K562 (cell line): ENCODE data around the gene NF1. TPM values are rescaled to one million over a fixed set of nuclear protein-coding genes. Genes with fewer than 3 reads are reported as not detected.

Source experiments
- ATAC-seq: fragments of 200-7000 bp; cut with Tn5 transposase; 3 replicates; pipeline ENCODE4 v1.9.1; 2020; ENCODE audit warnings: moderate library complexity
- BruUV-seq: library from RNA; stranded (reverse); fragments of 400-500 nt; replicated peaks from 2 replicates; lab custom pipeline; 2021; lab: Mats Ljungman, UMichigan
- CTCF ChIA-PET: fragments of 300-600 bp; formaldehyde crosslinking; extraction: SDS; loops from one replicate; lab custom pipeline; 2021; ENCODE audit warnings: low intra/inter-chr PET ratio; lab: Yijun Ruan, JAX
- POLR2A ChIA-PET: fragments of 300-600, 350-650 bp; sonication (Branson Sonifier 250); formaldehyde crosslinking; extraction: SDS; loops from one replicate; lab custom pipeline; 2021; ENCODE audit warnings: antibody characterized with exemption, inconsistent platforms; lab: Yijun Ruan, JAX
- DNase-seq, 4 experiments: peaks; one replicate each; pipeline versions ENCODE4 v3.0.0 to v3.0.0-alpha.2; 2011 to 2018; ENCODE audit warnings: low spot score in 3 of 4, mixed read lengths in 3 of 4; ENCODE audit errors: extremely low read depth in 1 of 4
- FAIRE-seq: peaks from 2 replicates; lab custom pipeline; 2011; peaks lifted over from hg19 to GRCh38; lab: Jason Lieb, UNC
- H2AFZ ChIP-seq: 2 replicates; pipeline ENCODE4 v1.6.0; 2011; ENCODE audit warnings: low read depth, low read length, control low read depth, inconsistent platforms
- H3K27ac ChIP-seq: fragments of 200-600 bp; 3 replicates; pipeline ENCODE4 v1.8.0; 2011; ENCODE audit warnings: low read depth, mild to moderate bottlenecking, control low read depth, inconsistent platforms, low read length, moderate library complexity, mixed read lengths; ENCODE audit errors: extremely low read depth
- H3K27me3 ChIP-seq, 2 experiments: fragments of 300-600 bp in 1 of 2; 2 replicates in 1 of 2; 3 replicates in 1 of 2; pipeline versions ENCODE4 v1.6.0 to v1.8.0; 2011; ENCODE audit warnings: inconsistent platforms in 2 of 2, low read length in 2 of 2, mild to moderate bottlenecking in 1 of 2, mixed read lengths in 1 of 2, moderate library complexity in 1 of 2; ENCODE audit not compliant: control insufficient read depth in 2 of 2, insufficient read depth in 2 of 2
- H3K36me3 ChIP-seq: fragments of 300-600 bp; 3 replicates; pipeline ENCODE4 v1.8.0; 2011; ENCODE audit warnings: mild to moderate bottlenecking, low read length, inconsistent platforms; ENCODE audit not compliant: control insufficient read depth, insufficient read depth
- H3K4me1 ChIP-seq, 2 experiments: fragments of 200-600 bp in 1 of 2; replicated peaks in 1 of 2; 2 replicates in 1 of 2; 3 replicates in 1 of 2; pipeline versions ENCODE4 v1.5.1 to v1.8.0; 2011; ENCODE audit warnings: inconsistent platforms in 2 of 2, low read length in 2 of 2, mild to moderate bottlenecking in 1 of 2, mixed read lengths in 1 of 2, moderate library complexity in 1 of 2; ENCODE audit not compliant: control insufficient read depth in 2 of 2, insufficient read depth in 2 of 2
- H3K4me2 ChIP-seq: 2 replicates; pipeline ENCODE4 v1.6.1; 2011; ENCODE audit warnings: low read length, control low read depth, inconsistent platforms, mixed read lengths; ENCODE audit not compliant: insufficient read depth
- H3K4me3 ChIP-seq: fragments of 200-600 bp; sonication (generic), shearing (Covaris generic); 2 replicates; pipeline ENCODE4 v1.5.1; 2016; ENCODE audit warnings: control low read depth, inconsistent platforms
- H3K79me2 ChIP-seq: fragments of 200-600 bp; 3 replicates; pipeline ENCODE4 v1.8.0; 2011; ENCODE audit warnings: low read length, inconsistent platforms; ENCODE audit not compliant: control insufficient read depth, insufficient read depth
- H3K9ac ChIP-seq, 2 experiments: 2 replicates each; pipeline versions ENCODE4 v1.6.0 to v1.6.1; 2011; ENCODE audit warnings: low read depth in 2 of 2, low read length in 2 of 2, control low read depth in 1 of 2, inconsistent platforms in 1 of 2, mild to moderate bottlenecking in 1 of 2, mixed read lengths in 1 of 2; ENCODE audit not compliant: insufficient read depth in 1 of 2
- H3K9me1 ChIP-seq: one replicate; pipeline ENCODE4 v1.6.0; 2011; ENCODE audit warnings: inconsistent platforms, mild to moderate bottlenecking, low read length, moderate library complexity; ENCODE audit not compliant: control insufficient read depth, insufficient read depth
- H3K9me3 ChIP-seq: replicated peaks from 2 replicates; pipeline ENCODE4 v1.5.1; 2011; ENCODE audit warnings: low read depth, low read length, inconsistent platforms; ENCODE audit not compliant: control insufficient read depth, insufficient read depth
- H4K20me1 ChIP-seq: replicated peaks from 2 replicates; pipeline ENCODE4 v1.6.1; 2011; ENCODE audit warnings: low read length, inconsistent platforms, mixed read lengths; ENCODE audit not compliant: control insufficient read depth, insufficient read depth
- CBFA2T3 ChIP-seq: fragments of 450-650 bp; IDR thresholded peaks from 2 replicates; pipeline ENCODE4 v1.6.1; 2017
- CREB1 ChIP-seq, 2 experiments: sonication (generic) in 1 of 2; formaldehyde crosslinking in 1 of 2; IDR thresholded peaks; 2 replicates each; pipeline versions ENCODE4 v1.6.1 to v1.8.0; 2012 to 2022; ENCODE audit warnings: inconsistent platforms in 1 of 2, mild to moderate bottlenecking in 1 of 2, missing genetic modification reagents in 1 of 2, moderate library complexity in 1 of 2
- MEF2D ChIP-seq: conservative IDR thresholded peaks from 2 replicates; pipeline ENCODE4 v1.6.1; 2016; ENCODE audit warnings: low read depth, missing genetic modification characterization, missing compliant biosample characterization
- MXD1 ChIP-seq: fragments of 250-450 bp; sonication (Bioruptor Pico); IDR thresholded peaks from 2 replicates; pipeline ENCODE4 v1.8.0; 2021; ENCODE audit warnings: borderline replicate concordance, mild to moderate bottlenecking, moderate library complexity; ENCODE audit not compliant: poor library complexity, severe bottlenecking
- MYC ChIP-seq, 2 experiments: fragments of 250-450 bp in 1 of 2; sonication (Bioruptor Pico) in 1 of 2; IDR thresholded peaks; 2 replicates each; pipeline versions ENCODE4 v1.5.1 to v1.6.1; 2012 to 2021; ENCODE audit warnings: low read depth in 2 of 2, borderline replicate concordance in 1 of 2, improper control_type of control experiment in 1 of 2, low read length in 1 of 2, mild to moderate bottlenecking in 1 of 2, moderate library complexity in 1 of 2
- RAD21 ChIP-seq, 2 experiments: fragments of 250-450 bp in 1 of 2; fragments of 450-650 bp in 1 of 2; sonication (Bioruptor Pico) in 1 of 2; formaldehyde crosslinking in 1 of 2; IDR thresholded peaks in 1 of 2; conservative IDR thresholded peaks in 1 of 2; 2 replicates each; pipeline versions ENCODE4 v1.4.0 to v1.8.0; 2020 to 2022; ENCODE audit warnings: mild to moderate bottlenecking in 2 of 2, moderate library complexity in 1 of 2
- XRCC5 ChIP-seq: fragments of 200-400 bp; formaldehyde crosslinking; IDR thresholded peaks from 2 replicates; pipeline ENCODE4 v1.6.1; 2017; ENCODE audit warnings: low read depth, mild to moderate bottlenecking, low read length
- ZNF12 ChIP-seq: sonication (generic); formaldehyde crosslinking; IDR thresholded peaks from 2 replicates; pipeline ENCODE4 v1.4.0; 2020; ENCODE audit warnings: mild to moderate bottlenecking, missing genetic modification reagents
- ZNF146 ChIP-seq: IDR thresholded peaks from one replicate; pipeline ENCODE4 v1.6.1; 2018; ENCODE audit warnings: missing compliant biosample characterization; ENCODE audit not compliant: unreplicated experiment
- in situ Hi-C: fragments of 300-500 bp; cut with MboI; formaldehyde crosslinking; loops from 4 replicates; pipeline ENCODE4 v1.15.0; 2018; ENCODE audit warnings: inconsistent platforms, mixed read lengths
- intact Hi-C: fragments of 100-400 bp; cut with micrococcal nuclease; formaldehyde crosslinking; loops from 2 replicates; pipeline ENCODE4 v1.14.2; 2022
- polyA plus RNA-seq, 8 experiments: library from polyadenylated mRNA; depleted of rRNA in 4 of 8; stranded (reverse) in 5 of 8; unstranded in 3 of 8; fragments of >200 nt; fragmentation: Nextera tagmentation in 2 of 8; fragmentation: Illumina TruSeq in 1 of 8; extraction: Ambion mirVana in 2 of 8; extraction: Trizol in 1 of 8; gene quantifications; 2 replicates each; pipeline versions ENCODE4 v1.2.1 to v1.2.3, GENCODE V29; 2011 to 2014; ENCODE audit warnings: inconsistent platforms in 1 of 8, missing spikeins in 1 of 8
- total RNA-seq, 7 experiments: library from RNA; depleted of rRNA in 6 of 7; stranded (reverse); fragments of >200 nt in 6 of 7; fragmentation: Illumina TruSeq in 2 of 7; extraction: Trizol in 2 of 7; gene quantifications; 2 replicates each; pipeline versions ENCODE4 v1.2.1 to v1.2.3, GENCODE V29; 2011 to 2021; ENCODE audit warnings: low replicate concordance in 1 of 7
- TF ChIP-seq, protein P1 (sequence below), 2 experiments: fragments of 450-650 bp; IDR thresholded peaks; 2 replicates each; pipeline ENCODE4 v1.6.1; 2016; ENCODE audit warnings: mild to moderate bottlenecking in 2 of 2, borderline replicate concordance in 1 of 2, low read depth in 1 of 2, moderate library complexity in 1 of 2

Gene NF1
- total and polyA plus RNA-seq, 9 of the 15 experiments (the other 6 are each of a cell fraction or from before 2014, with no cell fraction given) = 3.4 to 41.9 (median 24.3) TPM

GRCh38 chr17:31101943-31102342 is 7.2 kb downstream of the NF1 start:
- FAIRE-seq (no peak), ATAC-seq (no peak), DNase-seq (no peak)
- Histone ChIP-seq H3K79me2 (peaks cover 90% of the 10 kb centered on the region), H3K4me2 (no peak overlapping the region), H3K9me3 (no peaks in the 10 kb centered on the region), H3K27ac (no peak overlapping the region), H3K27me3 (no peaks in the 10 kb centered on the region), H2AFZ (no peak overlapping the region), H3K9ac (no peak overlapping the region), H3K36me3 (peaks cover 4% of the 10 kb centered on the region; the same call in 2 of the 3 replicates), H4K20me1 (no peaks in the 10 kb centered on the region), H3K9me1 (no peaks in the 10 kb centered on the region), H3K4me1 (no peaks in the 10 kb centered on the region), H3K4me3 (no peak overlapping the region)
- in situ Hi-C loops = no loop called here
- no TSS peak for BruUV-seq
- POLR2A ChIA-PET = interaction anchor here (1.0 to 2.7 kb wide), 3 partner anchors 10 to 45 kb away, joined by 3 to 9 read pairs (median 8); no protein-coding TSS in a partner anchor
- TF ChIP-seq MEF2D (no peak), MYC (IDR thresholded peaks at IDR 0.05; ENCODE audit: low read depth, low read length) (no peak), MYC (CRISPR knock-in tag; IDR thresholded peaks at IDR 0.05; ENCODE audit: borderline replicate concordance, low read depth) (no peak), CBFA2T3 (no peak), MXD1 (CRISPR knock-in tag) (no peak), XRCC5 (no peak), RAD21 (CRISPR knock-in tag; conservative IDR thresholded peaks at IDR 0.05 in 1 of 2, IDR thresholded peaks at IDR 0.05 in 1 of 2) (no peak), CREB1 (IDR thresholded peaks at IDR 0.05) (no peak), CREB1 (CRISPR knock-in tag; IDR thresholded peaks at IDR 0.05) (no peak), ZNF146 (CRISPR knock-in tag) (no peak), ZNF12 (CRISPR knock-in tag) (no peak)
- TF ChIP-seq, protein P1, sequence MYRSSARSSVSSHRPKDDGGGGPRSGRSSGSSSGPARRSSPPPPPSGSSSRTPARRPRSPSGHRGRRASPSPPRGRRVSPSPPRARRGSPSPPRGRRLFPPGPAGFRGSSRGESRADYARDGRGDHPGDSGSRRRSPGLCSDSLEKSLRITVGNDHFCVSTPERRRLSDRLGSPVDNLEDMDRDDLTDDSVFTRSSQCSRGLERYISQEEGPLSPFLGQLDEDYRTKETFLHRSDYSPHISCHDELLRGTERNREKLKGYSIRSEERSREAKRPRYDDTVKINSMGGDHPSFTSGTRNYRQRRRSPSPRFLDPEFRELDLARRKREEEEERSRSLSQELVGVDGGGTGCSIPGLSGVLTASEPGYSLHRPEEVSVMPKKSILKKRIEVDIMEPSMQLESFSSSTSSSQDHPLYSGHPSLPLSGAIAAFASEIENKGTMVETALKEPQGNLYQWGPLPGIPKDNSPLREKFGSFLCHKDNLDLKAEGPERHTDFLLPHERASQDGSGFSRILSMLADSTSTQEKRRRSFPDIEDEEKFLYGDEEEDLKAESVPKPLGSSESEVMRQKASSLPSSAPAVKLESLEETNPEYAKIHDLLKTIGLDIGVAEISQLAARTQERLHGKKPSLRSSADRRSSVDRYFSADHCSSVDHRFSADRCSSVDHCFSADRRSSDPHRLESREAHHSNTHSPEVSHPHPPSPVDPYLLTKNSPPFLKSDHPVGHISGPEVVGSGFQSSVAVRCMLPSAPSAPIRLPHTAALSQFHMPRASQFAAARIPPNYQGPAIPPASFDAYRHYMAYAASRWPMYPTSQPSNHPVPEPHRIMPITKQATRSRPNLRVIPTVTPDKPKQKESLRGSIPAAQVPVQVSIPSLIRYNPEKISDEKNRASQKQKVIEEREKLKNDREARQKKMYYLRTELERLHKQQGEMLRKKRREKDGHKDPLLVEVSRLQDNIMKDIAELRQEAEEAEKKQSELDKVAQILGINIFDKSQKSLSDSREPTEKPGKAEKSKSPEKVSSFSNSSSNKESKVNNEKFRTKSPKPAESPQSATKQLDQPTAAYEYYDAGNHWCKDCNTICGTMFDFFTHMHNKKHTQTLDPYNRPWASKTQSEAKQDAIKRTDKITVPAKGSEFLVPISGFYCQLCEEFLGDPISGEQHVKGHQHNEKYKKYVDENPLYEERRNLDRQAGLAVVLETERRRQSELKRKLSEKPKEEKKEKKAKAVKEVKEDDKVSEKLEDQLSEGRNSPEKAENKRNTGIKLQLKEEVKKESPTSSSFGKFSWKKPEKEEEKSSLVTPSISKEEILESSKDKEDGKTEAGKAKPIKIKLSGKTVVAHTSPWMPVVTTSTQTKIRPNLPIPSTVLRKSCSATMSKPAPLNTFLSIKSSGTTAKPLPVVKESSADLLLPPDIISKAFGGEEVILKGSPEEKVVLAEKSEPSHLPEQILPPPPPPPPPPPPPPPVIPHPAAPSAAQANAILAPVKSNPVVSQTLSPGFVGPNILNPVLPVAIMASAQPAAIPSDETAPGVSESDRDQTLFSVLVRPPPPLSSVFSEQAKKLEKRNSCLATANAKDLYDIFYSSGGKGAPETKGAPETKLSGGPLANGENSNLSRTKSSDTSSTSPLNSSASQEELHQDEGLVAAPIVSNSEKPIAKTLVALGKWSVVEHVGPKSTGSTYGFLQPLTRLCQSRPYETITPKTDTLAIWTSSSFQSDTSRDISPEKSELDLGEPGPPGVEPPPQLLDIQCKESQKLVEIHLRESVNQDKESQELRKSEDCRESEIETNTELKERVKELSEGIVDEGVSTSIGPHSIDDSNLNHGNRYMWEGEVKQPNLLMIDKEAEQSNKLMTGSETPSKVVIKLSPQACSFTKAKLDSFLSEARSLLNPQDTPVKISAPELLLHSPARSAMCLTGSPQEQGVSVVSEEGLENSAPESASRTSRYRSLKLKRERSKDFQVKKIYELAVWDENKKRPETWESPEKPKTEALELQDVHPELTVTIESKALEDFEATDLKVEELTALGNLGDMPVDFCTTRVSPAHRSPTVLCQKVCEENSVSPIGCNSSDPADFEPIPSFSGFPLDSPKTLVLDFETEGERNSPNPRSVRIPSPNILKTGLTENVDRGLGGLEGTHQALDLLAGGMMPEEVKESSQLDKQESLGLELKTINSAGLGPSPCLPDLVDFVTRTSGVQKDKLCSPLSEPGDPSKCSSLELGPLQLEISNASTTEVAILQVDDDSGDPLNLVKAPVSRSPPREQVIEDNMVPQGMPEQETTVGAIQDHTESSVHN (IDR thresholded peaks at IDR 0.05; ENCODE audit: borderline replicate concordance in 1 of 2, low read depth in 1 of 2) = no peak
- intact Hi-C loops = no loop called here
- CTCF ChIA-PET = no interaction called here
